ENCODE measurements around the gene TMEM238L.

Gene TMEM238L

GRCh38 chr17:10773391-10773790 lies 30.5 kb downstream of the TMEM238L start:
- DNase-seq (ENCODE audit: low spot score), result no peak

GRCh38 chr17:10772425-10773380 lies 31.2 kb downstream of the TMEM238L start:
- peak; percentile 58 for DNase-seq (ENCODE audit: low spot score)

GRCh38 chr17:10771148-10771547 lies 32.8 kb downstream of the TMEM238L start:
- no peak for DNase-seq (ENCODE audit: low spot score)

GRCh38 chr17:10769840-10770239 lies 34.1 kb downstream of the TMEM238L start:
- no peak for DNase-seq (ENCODE audit: low spot score)

GRCh38 chr17:10768750-10769251 lies 35.1 kb downstream of the TMEM238L start:
- DNase-seq (ENCODE audit: low spot score), result no peak

GRCh38 chr17:10767232-10767631 lies 36.7 kb downstream of the TMEM238L start:
- DNase-seq (ENCODE audit: low spot score), result no peak

- DNase-seq (ENCODE audit: low spot score), result no peak
Observed at GRCh38 chr17:10762037-10762436, 41.9 kb downstream of the TMEM238L start.

GRCh38 chr17:10761281-10761680 lies 42.6 kb downstream of the TMEM238L start:
- DNase-seq (ENCODE audit: low spot score), result no peak

- no peak for DNase-seq (ENCODE audit: low spot score)
Observed at GRCh38 chr17:10758062-10758461, 45.8 kb downstream of the TMEM238L start.

- DNase-seq (ENCODE audit: low spot score), result no peak
Observed at GRCh38 chr17:10757647-10758046, 46.3 kb downstream of the TMEM238L start.

- DNase-seq (ENCODE audit: low spot score), result no peak
Observed at GRCh38 chr17:10757067-10757466, 46.8 kb downstream of the TMEM238L start.

GRCh38 chr17:10756619-10757018 lies 47.3 kb downstream of the TMEM238L start:
- DNase-seq (ENCODE audit: low spot score), result no peak

- no peak for DNase-seq (ENCODE audit: low spot score)
Observed at GRCh38 chr17:10756185-10756584, 47.7 kb downstream of the TMEM238L start.

- DNase-seq (ENCODE audit: low spot score), result no peak
Observed at GRCh38 chr17:10755592-10756127, 48.2 kb downstream of the TMEM238L start.

GRCh38 chr17:10754861-10755591 lies 48.9 kb downstream of the TMEM238L start:
- no peak for DNase-seq (ENCODE audit: low spot score)

- peak; percentile 13 for DNase-seq (ENCODE audit: low spot score)
Observed at GRCh38 chr17:10754109-10754508, 49.8 kb downstream of the TMEM238L start.

- DNase-seq (ENCODE audit: low spot score), result no peak
Observed at GRCh38 chr17:10752696-10753095, 51.2 kb downstream of the TMEM238L start.

GRCh38 chr17:10751563-10751962 lies 52.3 kb downstream of the TMEM238L start:
- DNase-seq (ENCODE audit: low spot score), result no peak

GRCh38 chr17:10750210-10750609 lies 53.7 kb downstream of the TMEM238L start:
- no peak for DNase-seq (ENCODE audit: low spot score)

- DNase-seq (ENCODE audit: low spot score), result no peak
Observed at GRCh38 chr17:10748531-10749181, 55.2 kb downstream of the TMEM238L start.

- no peak for DNase-seq (ENCODE audit: low spot score)
Observed at GRCh38 chr17:10745231-10745630, 58.7 kb downstream of the TMEM238L start.

Measured in hematopoietic multipotent progenitor cell treated with erythropoietin and hydrocortisone succinate and interleukin-3 and kit ligand, for 17 days (in vitro differentiated cells).